DMS153 treated with DMSO at 0.1 percent for 48 hours (cell line): ENCODE data around the gene LYRM1.
"Not testable (repeated sequence)": the region's sequence is repeated elsewhere in the genome, so short reads cannot be mapped to it uniquely, and the experiment has no call there.

Experiments used
- DNase-seq: peaks from one replicate; lab custom pipeline; 2025; ENCODE audit not compliant: unreplicated experiment; lab: John Stamatoyannopoulos, UW

LYRM1 gene

GRCh38 chr16:20973201-20973600, 72.6 kb downstream of the LYRM1 start:
- DNase-seq = not testable (repeated sequence)
